ENCODE results near the gene SERPINA3.

SERPINA3 gene

DNA sequence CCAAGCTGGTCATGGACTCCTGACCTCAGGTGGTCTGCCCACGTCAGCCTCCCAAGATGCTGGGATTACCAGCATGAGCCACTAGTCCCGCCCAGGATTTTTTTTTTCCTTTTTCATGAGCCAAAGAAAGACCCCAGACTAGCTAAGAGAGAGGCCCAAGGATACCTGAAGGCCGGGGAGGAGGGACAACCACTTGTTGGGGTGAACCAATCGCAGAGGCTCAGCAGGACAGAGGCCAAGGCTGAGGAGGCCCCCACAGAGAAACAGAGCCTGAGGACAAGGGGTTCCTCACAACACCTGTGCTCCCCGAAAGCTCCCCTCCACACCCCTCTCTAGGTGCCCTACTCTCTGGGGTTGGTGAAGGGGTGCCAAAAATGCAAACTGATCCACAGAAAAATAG lies 1.0 kb upstream of the SERPINA3 start:
- H3K4me3 ChIP-seq (ENCODE audit: low read length) = no peak overlapping the region
- TF ChIP-seq, protein P1, sequence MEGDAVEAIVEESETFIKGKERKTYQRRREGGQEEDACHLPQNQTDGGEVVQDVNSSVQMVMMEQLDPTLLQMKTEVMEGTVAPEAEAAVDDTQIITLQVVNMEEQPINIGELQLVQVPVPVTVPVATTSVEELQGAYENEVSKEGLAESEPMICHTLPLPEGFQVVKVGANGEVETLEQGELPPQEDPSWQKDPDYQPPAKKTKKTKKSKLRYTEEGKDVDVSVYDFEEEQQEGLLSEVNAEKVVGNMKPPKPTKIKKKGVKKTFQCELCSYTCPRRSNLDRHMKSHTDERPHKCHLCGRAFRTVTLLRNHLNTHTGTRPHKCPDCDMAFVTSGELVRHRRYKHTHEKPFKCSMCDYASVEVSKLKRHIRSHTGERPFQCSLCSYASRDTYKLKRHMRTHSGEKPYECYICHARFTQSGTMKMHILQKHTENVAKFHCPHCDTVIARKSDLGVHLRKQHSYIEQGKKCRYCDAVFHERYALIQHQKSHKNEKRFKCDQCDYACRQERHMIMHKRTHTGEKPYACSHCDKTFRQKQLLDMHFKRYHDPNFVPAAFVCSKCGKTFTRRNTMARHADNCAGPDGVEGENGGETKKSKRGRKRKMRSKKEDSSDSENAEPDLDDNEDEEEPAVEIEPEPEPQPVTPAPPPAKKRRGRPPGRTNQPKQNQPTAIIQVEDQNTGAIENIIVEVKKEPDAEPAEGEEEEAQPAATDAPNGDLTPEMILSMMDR (IDR thresholded peaks at IDR 0.05; ENCODE audit: insufficient read depth, low read depth, low read length, missing control alignments) = no peak
- DNase-seq (ENCODE audit: low read depth) = no peak

DNA sequence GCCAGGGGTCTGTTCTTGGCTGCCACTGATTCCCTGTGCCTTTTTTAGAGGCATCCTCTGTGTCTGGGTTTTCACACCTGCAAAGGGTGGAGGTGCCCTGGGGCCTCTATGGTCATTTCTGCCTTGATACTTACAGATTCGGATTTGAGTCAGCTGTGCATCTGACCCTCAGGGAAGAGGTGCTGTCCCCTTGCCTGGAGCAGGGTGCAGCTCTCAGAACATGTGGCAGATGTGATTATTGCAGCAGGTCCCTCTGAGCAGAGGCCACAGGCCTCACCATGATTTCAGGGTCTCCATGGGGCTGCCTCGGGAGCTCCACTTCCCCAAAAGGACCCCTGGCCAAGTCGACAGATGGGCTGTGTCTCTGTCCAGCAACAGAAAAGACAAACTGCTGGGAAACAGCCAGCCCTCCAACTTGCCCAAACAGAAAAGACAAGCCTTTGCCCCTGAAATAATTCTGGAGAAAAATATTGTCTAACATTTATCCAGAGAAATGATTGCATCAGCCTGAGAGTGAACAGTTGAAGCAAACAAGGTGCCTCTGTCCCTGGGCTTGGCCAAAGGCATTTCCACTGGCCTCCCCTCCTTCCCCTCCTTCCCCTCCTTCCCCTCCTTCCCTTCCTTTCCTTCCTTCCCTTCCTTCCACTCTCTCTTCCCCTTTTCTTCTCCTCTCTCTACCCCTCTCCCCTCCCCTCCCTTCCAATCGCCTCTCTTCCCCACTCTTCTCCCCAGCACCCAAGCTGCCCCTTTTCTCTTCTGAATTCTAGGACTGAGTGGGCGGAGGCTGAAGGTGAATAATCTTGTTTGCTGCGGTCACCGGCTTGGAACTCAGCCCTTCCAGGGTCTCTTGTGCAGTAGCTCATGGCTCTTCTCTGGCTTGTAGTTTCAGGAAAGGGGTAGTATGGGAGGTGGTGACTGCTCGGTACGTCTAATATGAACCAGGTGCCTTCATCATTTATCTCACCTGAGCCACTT lies 676 bp downstream of the SERPINA3 start:
- no peak for DNase-seq (ENCODE audit: low read depth)
- H3K4me3 ChIP-seq (ENCODE audit: low read length) = no peak overlapping the region
- TF ChIP-seq, protein P1 (IDR thresholded peaks at IDR 0.05; ENCODE audit: insufficient read depth, low read depth, low read length, missing control alignments) = no peak

DNA sequence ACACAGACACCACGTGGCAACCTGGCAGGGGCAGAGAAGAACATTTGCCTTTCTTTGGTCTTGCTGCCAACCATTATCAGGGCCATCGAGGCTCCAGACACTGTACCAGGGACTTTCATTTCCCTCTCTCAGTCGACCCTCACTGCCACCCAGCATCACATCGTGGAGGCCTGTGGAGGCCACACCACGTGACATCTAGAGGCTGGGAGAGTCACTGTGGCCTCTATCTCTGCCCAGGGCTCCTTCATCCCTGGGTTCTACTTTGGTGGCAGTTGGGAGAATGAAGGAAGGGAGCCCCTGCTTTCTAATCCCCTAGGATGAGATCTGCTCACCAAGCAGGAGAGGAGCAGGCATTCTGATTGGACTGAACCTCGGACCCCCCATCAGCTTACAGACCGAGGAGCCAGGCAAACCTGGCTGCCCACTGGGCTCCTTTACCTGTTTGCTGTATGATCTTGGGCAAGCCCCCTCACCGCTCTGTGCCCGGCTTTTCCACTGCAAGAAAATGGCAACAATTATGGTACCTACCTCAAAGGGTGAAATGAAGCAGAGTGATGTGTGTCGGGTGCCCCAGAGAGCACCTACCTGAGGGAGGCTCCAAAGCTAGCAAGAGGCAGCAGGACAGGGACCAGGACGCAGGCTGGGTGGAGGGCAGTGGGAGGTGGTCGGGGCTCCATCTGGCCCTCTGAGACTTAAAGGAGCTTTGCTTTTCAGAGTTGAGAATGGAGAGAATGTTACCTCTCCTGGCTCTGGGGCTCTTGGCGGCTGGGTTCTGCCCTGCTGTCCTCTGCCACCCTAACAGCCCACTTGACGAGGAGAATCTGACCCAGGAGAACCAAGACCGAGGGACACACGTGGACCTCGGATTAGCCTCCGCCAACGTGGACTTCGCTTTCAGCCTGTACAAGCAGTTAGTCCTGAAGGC lies 1.8 kb downstream of the SERPINA3 start:
- H3K4me3 ChIP-seq (ENCODE audit: low read length) = no peak overlapping the region
- no peak for DNase-seq (ENCODE audit: low read depth)
- TF ChIP-seq, protein P1 (IDR thresholded peaks at IDR 0.05; ENCODE audit: insufficient read depth, low read depth, low read length, missing control alignments) = no peak

DNA sequence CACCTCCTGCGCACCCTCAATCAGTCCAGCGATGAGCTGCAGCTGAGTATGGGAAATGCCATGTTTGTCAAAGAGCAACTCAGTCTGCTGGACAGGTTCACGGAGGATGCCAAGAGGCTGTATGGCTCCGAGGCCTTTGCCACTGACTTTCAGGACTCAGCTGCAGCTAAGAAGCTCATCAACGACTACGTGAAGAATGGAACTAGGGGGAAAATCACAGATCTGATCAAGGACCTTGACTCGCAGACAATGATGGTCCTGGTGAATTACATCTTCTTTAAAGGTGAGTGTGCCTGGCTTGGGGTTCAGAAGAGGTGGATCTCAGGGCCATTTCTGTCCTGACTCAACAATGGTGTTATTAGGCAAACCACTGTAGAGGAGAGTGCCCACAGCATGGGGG lies 2.6 kb downstream of the SERPINA3 start:
- TF ChIP-seq, protein P1 (IDR thresholded peaks at IDR 0.05; ENCODE audit: insufficient read depth, low read depth, low read length, missing control alignments) = no peak
- DNase-seq (ENCODE audit: low read depth) = no peak
- no peak overlapping the region for H3K4me3 ChIP-seq (ENCODE audit: low read length)

DNA sequence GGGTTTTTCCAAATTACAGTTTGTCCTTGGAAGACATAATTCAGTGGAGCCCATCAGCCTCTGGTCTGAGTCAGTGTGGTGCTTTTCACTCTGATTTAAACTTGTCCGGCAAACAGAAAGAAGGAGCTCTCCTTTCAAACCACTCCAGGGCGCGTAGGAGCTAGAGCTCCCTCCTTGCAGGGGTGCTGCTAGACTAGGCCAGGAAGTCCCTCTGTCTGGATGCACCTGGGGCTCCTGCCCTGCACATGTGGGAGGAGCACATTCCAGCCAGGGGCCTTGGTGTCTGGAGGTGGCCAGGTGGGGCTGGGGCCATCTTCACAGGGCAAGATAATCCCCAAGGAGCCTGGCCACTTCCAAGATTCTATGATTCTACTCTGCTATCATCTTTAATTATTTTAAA lies 3.1 kb downstream of the SERPINA3 start:
- TF ChIP-seq, protein P1 (IDR thresholded peaks at IDR 0.05; ENCODE audit: insufficient read depth, low read depth, low read length, missing control alignments) = no peak
- no peak for DNase-seq (ENCODE audit: low read depth)
- H3K4me3 ChIP-seq (ENCODE audit: low read length) = no peak overlapping the region

DNA sequence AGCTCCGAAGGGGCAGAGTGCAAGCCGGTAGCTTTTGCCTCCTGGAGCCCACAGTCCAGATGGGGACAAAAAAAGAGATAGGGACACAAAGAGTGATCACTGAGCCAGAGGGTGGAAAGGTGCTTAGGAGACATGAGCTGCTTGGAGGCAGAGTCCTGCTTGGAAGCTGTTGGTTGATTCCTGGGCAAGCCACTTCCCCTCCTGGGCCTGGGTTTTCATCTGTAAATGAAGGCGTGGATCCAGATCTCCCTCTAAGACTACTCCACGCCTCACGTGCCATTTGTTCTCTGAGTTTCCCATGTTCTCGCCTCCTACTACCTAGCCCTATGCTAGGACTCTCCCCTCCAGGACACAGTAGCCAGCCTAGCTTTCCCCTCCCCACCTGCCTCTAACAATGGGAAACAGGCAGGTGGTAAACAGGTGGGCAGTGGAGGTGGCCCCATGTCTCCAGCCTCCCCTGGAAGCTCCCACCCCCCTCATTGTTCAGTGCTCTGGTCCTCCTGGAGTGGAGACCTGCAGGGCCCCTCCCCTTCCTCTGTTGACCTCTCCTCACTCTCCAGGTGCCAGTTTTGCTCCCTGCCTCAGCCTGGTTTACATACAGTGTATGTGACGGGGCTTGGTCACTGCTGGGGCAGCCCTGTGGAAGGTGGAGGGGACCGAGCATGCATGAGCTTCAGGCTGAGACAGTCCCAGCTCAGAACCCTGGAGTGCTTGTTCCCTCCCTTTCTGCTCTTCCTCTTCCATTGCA lies 3.8 kb downstream of the SERPINA3 start:
- DNase-seq (ENCODE audit: low read depth) = no peak
- TF ChIP-seq, protein P1 (IDR thresholded peaks at IDR 0.05; ENCODE audit: insufficient read depth, low read depth, low read length, missing control alignments) = no peak
- no peak overlapping the region for H3K4me3 ChIP-seq (ENCODE audit: low read length)
